ENCODE measurements around the gene ZNF57.

Gene ZNF57

DNA sequence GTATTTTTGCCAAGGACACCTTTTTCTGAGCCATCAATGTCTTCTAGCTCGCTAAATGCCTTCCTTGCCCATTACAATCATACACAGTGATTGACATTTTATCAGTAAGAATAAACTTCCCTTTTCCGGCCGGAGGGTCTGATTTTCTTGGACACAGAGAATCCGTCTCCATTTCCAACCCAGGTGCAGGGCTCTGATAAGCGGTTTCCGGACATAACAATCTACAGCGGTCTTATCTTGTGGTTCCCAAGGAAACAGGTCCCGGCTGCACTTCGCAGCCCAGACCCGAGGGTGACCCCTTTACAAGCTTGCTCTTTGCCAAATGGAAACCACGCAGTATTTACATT is 49.2 kb downstream of the ZNF57 start:
- TF ChIP-seq, protein P1, sequence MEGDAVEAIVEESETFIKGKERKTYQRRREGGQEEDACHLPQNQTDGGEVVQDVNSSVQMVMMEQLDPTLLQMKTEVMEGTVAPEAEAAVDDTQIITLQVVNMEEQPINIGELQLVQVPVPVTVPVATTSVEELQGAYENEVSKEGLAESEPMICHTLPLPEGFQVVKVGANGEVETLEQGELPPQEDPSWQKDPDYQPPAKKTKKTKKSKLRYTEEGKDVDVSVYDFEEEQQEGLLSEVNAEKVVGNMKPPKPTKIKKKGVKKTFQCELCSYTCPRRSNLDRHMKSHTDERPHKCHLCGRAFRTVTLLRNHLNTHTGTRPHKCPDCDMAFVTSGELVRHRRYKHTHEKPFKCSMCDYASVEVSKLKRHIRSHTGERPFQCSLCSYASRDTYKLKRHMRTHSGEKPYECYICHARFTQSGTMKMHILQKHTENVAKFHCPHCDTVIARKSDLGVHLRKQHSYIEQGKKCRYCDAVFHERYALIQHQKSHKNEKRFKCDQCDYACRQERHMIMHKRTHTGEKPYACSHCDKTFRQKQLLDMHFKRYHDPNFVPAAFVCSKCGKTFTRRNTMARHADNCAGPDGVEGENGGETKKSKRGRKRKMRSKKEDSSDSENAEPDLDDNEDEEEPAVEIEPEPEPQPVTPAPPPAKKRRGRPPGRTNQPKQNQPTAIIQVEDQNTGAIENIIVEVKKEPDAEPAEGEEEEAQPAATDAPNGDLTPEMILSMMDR (IDR thresholded peaks at IDR 0.05; ENCODE audit: insufficient read depth, low read length, missing control alignments), result no peak
- POLR2A ChIA-PET, result interaction anchor here (0.9 to 1.3 kb wide), 4 partner anchors 10 to 234 kb away, joined by 3 to 4 read pairs (median 4); no protein-coding TSS in a partner anchor
- DNase-seq (ENCODE audit: low read depth, low spot score), result no peak
- peak overlapping the region; percentile 94 for H3K4me3 ChIP-seq (ENCODE audit: low read depth, low read length)
- CTCF ChIA-PET, result interaction anchor here (1.0 to 10.5 kb wide), 21 partner anchors 7 to 302 kb away, joined by 3 to 127 read pairs (median 5); partner anchors contain the start of gene TLE6

DNA sequence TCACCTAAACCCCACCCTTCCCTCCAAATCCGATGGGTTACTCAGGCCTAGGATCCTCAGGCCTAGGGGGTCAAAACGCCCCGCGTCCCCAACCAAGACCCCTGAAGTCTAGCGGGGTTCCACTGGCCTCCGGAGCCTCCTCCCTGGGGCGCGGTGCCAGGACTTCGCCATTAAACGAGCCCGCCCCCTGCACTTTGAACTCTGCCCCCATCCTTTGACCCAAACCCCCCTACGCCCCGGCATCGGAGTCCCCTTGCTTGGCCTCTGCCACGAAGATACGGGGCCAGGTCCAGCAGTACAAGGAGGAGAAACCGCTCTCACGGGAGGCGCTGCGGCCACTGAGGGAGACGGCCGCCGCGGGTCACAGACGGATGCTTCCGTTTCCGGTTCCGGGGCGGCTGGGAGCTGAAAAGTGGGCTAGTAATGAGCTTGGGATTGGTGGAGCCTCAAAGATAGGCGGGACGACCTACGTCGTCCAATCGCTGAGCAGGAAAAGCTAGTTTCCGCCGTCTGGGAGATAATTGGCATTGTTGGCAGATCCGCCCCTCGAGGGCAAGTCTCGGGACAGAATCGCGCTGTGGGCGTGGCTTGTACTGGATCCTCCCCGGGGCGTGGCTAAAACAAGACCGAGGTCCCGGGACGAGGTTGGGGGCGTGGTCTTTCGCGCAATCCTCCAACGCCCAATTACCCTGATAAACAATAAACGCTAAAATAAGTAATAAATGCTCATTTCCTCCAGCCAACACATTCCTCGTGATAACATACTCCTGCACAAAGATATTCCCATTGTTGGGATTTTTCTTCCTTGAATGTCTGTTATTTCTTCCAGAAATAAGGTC is 49.8 kb downstream of the ZNF57 start:
- DNase-seq (ENCODE audit: low read depth, low spot score), result peak; percentile 95
- H3K4me3 ChIP-seq (ENCODE audit: low read depth, low read length), result peak overlapping the region; percentile 94
- ChIA-PET CTCF (interaction anchor here (0.6 to 10.5 kb wide), 39 partner anchors 8 to 534 kb away, joined by 3 to 127 read pairs (median 5); partner anchors contain the start of genes TLE5 and TLE6), POLR2A (interaction anchor here (0.6 to 1.3 kb wide), 12 partner anchors 9 to 234 kb away, joined by 3 to 5 read pairs (median 4); no protein-coding TSS in a partner anchor)
- TF ChIP-seq, protein P1 (IDR thresholded peaks at IDR 0.05; ENCODE audit: insufficient read depth, low read length, missing control alignments), result no peak

DNA sequence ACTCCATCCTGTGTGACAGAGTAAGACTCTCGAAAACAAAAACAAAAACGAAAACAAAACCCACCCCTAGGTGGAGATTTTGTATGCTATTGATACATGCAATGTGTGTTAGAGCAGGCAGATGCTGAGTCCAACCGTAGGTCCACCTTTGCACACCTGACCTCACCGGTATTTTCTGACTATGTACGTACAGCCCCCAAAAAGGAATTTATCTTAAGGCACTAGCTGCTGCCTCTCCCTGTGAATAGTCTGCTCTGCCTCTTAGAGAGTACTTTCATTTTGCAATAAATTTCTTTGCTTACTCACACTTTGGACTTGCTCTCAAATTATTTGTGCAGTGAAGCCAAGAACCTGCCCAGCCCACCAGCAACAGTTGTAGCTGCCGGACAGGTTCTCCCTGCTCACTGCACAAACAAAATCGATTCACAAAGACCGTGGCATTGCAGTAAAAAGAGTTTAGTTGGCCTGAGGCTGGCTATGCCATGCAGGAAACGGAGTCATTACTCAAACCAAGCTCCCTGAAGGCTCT is 52.3 kb downstream of the ZNF57 start:
- H3K4me3 ChIP-seq (ENCODE audit: low read depth, low read length), result no peak overlapping the region
- CTCF ChIA-PET, result interaction anchor here (1.0 to 10.5 kb wide), 12 partner anchors 9 to 258 kb away, joined by 3 to 127 read pairs (median 6); no protein-coding TSS in a partner anchor

DNA sequence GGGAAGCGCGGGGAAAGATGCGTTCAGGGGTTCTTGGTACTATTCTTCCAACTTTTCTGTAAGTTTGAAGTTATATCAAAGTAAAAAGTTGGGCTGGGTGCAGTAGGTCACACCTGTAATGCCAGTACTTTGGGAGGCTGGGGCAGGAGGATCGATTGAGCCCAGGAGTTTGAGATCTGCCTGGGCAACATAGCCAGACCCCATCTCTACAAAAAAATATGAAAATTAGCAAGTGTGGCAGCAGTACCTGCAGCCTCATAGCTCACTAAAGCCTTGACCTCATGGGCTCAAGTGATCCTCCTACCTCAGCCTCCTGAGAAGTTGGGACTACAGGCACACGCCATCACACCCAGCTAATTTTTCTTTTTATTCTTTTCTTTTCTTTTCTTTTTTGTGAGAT is 56.4 kb downstream of the ZNF57 start:
- CTCF ChIA-PET, result interaction anchor here (0.8 to 10.5 kb wide), 13 partner anchors 10 to 207 kb away, joined by 3 to 127 read pairs (median 4); no protein-coding TSS in a partner anchor
- no peak for DNase-seq (ENCODE audit: low read depth, low spot score)
- no peak overlapping the region for H3K4me3 ChIP-seq (ENCODE audit: low read depth, low read length)
- TF ChIP-seq, protein P1 (IDR thresholded peaks at IDR 0.05; ENCODE audit: insufficient read depth, low read length, missing control alignments), result no peak
- POLR2A ChIA-PET, result interaction anchor here (0.6 kb wide), 1 partner anchor 348 kb away, joined by 4 read pairs; no protein-coding TSS in a partner anchor

More for the DNA sequence above, 52.3 kb downstream of the ZNF57 start:
- TF ChIP-seq, protein P1 (IDR thresholded peaks at IDR 0.05; ENCODE audit: insufficient read depth, low read length, missing control alignments), result no peak
- no peak for DNase-seq (ENCODE audit: low read depth, low spot score)
- POLR2A ChIA-PET, result no interaction called here

DNA sequence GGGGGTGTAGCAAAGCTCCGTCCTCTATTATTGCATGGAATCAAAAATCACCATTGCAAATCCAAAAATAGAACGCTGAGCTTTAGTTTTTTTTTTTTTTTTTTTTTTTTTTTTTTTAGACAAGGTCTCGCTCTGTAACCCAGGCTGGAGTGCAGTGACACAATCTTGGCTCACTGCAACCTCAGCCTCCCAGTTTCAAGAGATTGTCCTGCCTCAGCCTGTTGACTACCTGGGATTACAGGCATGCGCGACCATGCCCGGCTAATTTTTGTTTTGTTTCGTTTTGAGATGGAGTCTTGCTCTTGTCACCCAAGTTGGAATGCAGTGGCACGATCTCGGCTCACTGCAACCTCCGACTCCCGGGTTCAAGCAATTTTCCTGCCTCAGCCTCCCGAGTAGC is 59.4 kb downstream of the ZNF57 start:
- TF ChIP-seq, protein P1 (IDR thresholded peaks at IDR 0.05; ENCODE audit: insufficient read depth, low read length, missing control alignments), result no peak
- ChIA-PET POLR2A (interaction anchor here (1.9 kb wide), 1 partner anchor 10 kb away, joined by 4 read pairs; no protein-coding TSS in a partner anchor), CTCF (interaction anchor here (0.8 to 3.9 kb wide), 6 partner anchors 8 to 147 kb away, joined by 3 to 48 read pairs (median 14); partner anchors contain the start of gene TLE6)

More for the DNA sequence above, 59.4 kb downstream of the ZNF57 start:
- H3K4me3 ChIP-seq (ENCODE audit: low read depth, low read length), result no peak overlapping the region
- no peak for DNase-seq (ENCODE audit: low read depth, low spot score)

All from AG04449 (cell line).